NT2/D1 (cell line): ENCODE data around the gene PLEKHH1.

Experiments used
- SUZ12 ChIP-seq: IDR thresholded peaks from 2 replicates; pipeline ENCODE4 v1.6.1; 2011; ENCODE audit not compliant: insufficient read length, insufficient read depth; ENCODE audit errors: extremely low read depth
- YY1 ChIP-seq: IDR thresholded peaks from 2 replicates; pipeline ENCODE4 v1.6.1; 2011; ENCODE audit not compliant: insufficient read length, insufficient read depth

DNA sequence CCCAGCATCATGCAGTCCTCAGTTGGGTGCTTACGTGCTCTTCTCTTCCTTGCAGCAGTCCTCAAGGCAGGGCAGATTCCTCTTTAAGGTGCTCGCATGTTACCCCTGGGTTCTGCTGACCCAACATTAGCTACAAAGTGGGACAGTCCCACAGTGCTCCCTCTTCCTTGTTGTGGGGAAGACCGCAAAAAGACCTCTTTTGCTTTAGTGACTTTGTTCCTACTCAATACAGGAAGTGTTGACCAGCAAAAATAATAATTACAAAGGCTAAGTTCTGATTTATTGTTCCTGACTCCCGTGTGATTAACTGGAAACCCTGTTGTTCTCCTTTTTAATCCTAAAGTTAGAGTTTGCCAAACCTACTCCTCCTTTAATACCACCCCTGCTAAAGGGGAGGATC is 53.3 kb downstream of the PLEKHH1 start:
- TF ChIP-seq YY1 (no peak), SUZ12 (no peak)
